ENCODE data around the gene RRAGC.

DNA sequence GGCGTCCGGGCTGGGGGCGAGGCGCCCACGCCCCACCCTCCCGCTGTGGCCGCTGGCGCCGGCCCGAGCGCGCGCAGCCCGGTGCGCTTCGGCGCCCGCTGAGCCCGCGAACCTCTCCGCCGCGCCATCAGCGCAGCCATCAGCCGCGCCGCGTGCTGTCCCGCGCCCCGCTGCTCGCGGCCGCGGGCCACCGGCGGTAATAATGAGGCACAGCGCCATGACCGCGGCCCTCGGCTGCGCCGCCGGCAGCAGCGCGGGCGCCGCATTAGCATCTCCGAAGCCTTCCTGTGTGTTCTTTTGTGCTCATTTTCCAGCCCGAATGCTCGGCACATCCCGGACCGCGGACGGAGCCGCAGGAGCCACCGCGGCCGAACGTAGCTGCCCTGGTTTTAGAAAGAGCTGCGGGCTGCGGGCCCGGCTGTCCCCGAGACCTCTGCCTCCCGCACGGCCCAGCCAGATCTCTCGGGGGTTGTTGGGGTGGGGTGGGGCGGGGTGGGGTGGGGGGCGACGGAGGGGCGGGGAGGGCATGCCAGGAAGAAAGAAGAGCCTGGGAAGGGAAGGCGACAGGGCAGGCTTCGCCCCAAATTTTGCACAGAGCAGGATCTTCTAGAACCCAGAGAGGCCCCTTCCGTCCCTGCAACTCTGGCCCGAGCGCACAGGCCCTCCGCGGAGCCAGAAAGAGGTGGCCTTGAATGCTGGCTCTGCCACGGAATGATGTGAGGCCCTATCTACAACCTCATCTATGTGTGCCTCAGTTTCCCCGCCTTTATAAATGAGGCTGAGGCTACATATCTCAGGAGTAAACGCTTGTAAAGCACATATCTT is 55.3 kb downstream of the RRAGC start:
- TF ChIP-seq POLR2A (IDR thresholded peaks at IDR 0.05), result no peak
- TF ChIP-seq, protein P1, sequence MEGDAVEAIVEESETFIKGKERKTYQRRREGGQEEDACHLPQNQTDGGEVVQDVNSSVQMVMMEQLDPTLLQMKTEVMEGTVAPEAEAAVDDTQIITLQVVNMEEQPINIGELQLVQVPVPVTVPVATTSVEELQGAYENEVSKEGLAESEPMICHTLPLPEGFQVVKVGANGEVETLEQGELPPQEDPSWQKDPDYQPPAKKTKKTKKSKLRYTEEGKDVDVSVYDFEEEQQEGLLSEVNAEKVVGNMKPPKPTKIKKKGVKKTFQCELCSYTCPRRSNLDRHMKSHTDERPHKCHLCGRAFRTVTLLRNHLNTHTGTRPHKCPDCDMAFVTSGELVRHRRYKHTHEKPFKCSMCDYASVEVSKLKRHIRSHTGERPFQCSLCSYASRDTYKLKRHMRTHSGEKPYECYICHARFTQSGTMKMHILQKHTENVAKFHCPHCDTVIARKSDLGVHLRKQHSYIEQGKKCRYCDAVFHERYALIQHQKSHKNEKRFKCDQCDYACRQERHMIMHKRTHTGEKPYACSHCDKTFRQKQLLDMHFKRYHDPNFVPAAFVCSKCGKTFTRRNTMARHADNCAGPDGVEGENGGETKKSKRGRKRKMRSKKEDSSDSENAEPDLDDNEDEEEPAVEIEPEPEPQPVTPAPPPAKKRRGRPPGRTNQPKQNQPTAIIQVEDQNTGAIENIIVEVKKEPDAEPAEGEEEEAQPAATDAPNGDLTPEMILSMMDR (IDR thresholded peaks at IDR 0.05 in 8 of 11, conservative IDR thresholded peaks at IDR 0.05 in 3 of 11), result no peak
